IMR-90 (cell line): Measurements from ENCODE around the gene RNF19B. TPM values are rescaled to one million over a fixed set of nuclear protein-coding genes. Genes with fewer than 3 reads are reported as not detected.
A peak's percentile ranks its signal among the peaks of the same experiment; 100 is the strongest.

Experiments used
- ATAC-seq: fragments of 200-7000 bp; cut with Tn5 transposase; 2 replicates; pipeline ENCODE4 v1.9.1; 2020; ENCODE audit warnings: low read depth, mild to moderate bottlenecking, moderate library complexity
- BruUV-seq: library from RNA; stranded (reverse); fragments of 400-500 nt; replicated peaks from 2 replicates; lab custom pipeline; 2021; lab: Mats Ljungman, UMichigan
- CTCF ChIA-PET: fragments of 300-600 bp; formaldehyde crosslinking; extraction: SDS; loops from one replicate; lab custom pipeline; 2021; ENCODE audit warnings: antibody characterized with exemption; lab: Yijun Ruan, JAX
- POLR2A ChIA-PET: fragments of 300-600 bp; sonication (Branson Sonifier 250); formaldehyde crosslinking; loops from one replicate; lab custom pipeline; 2022; ENCODE audit warnings: antibody characterized with exemption; ENCODE audit not compliant: unreplicated experiment; lab: Charles Lee
- DNase-seq: peaks from one replicate; pipeline ENCODE4 v3.0.0; 2013
- H2AFZ ChIP-seq: replicated peaks from 2 replicates; pipeline ENCODE3; 2013; ENCODE audit warnings: low read length, mild to moderate bottlenecking; ENCODE audit not compliant: poor library complexity
- H2AK5ac ChIP-seq: 2 replicates; pipeline ENCODE4 v1.6.1; 2013; ENCODE audit warnings: low read depth, low read length, inconsistent platforms
- H2AK9ac ChIP-seq: replicated peaks from 2 replicates; pipeline ENCODE3; 2013; ENCODE audit warnings: mild to moderate bottlenecking, low read depth, low read length, moderate library complexity; ENCODE audit not compliant: poor library complexity
- H2BK120ac ChIP-seq: 2 replicates; pipeline ENCODE4 v1.6.1; 2013; ENCODE audit warnings: low read depth, low read length, inconsistent platforms
- H2BK15ac ChIP-seq: 3 replicates; pipeline ENCODE4 v1.6.1; 2013; ENCODE audit warnings: low read depth, low read length, inconsistent platforms
- H2BK20ac ChIP-seq: 2 replicates; pipeline ENCODE4 v1.6.1; 2013; ENCODE audit warnings: low read depth, mild to moderate bottlenecking, inconsistent platforms, low read length, moderate library complexity
- H2BK5ac ChIP-seq: 2 replicates; pipeline ENCODE4 v1.6.1; 2013; ENCODE audit warnings: mild to moderate bottlenecking, low read depth, low read length, inconsistent platforms; ENCODE audit not compliant: poor library complexity, severe bottlenecking
- H3K14ac ChIP-seq: replicated peaks from 2 replicates; pipeline ENCODE4 v1.6.1; 2013; ENCODE audit warnings: low read depth, low read length, inconsistent platforms
- H3K18ac ChIP-seq: 2 replicates; pipeline ENCODE4 v1.6.1; 2013; ENCODE audit warnings: low read depth, low read length, control low read depth
- H3K23ac ChIP-seq: 2 replicates; pipeline ENCODE4 v1.6.1; 2013; ENCODE audit warnings: low read depth, low read length, inconsistent platforms
- H3K27ac ChIP-seq: 2 replicates; pipeline ENCODE4 v1.5.1; 2013; ENCODE audit warnings: mild to moderate bottlenecking, control low read depth, low read length; ENCODE audit not compliant: insufficient read depth
- H3K27me3 ChIP-seq: 2 replicates; pipeline ENCODE4 v1.6.1; 2013; ENCODE audit warnings: low read length; ENCODE audit not compliant: control insufficient read depth, insufficient read depth
- H3K36me3 ChIP-seq: 2 replicates; pipeline ENCODE4 v1.6.1; 2013; ENCODE audit warnings: low read length, mixed read lengths; ENCODE audit not compliant: control insufficient read depth, insufficient read depth
- H3K4ac ChIP-seq: 2 replicates; pipeline ENCODE4 v1.6.1; 2013; ENCODE audit warnings: low read depth, low read length, inconsistent platforms
- H3K4me1 ChIP-seq: 2 replicates; pipeline ENCODE4 v1.6.1; 2013; ENCODE audit warnings: low read length, mixed read lengths; ENCODE audit not compliant: control insufficient read depth, insufficient read depth
- H3K4me2 ChIP-seq: 2 replicates; pipeline ENCODE4 v1.6.1; 2013; ENCODE audit warnings: low read depth, mild to moderate bottlenecking, control low read depth, low read length, moderate library complexity
- H3K4me3 ChIP-seq: 2 replicates; pipeline ENCODE4 v1.5.1; 2013; ENCODE audit warnings: low read depth, mild to moderate bottlenecking, control low read depth, low read length, moderate library complexity; ENCODE audit not compliant: insufficient read depth
- H3K56ac ChIP-seq: 2 replicates; pipeline ENCODE4 v1.6.1; 2013; ENCODE audit warnings: low read length, inconsistent platforms; ENCODE audit not compliant: insufficient read depth; ENCODE audit errors: extremely low read depth
- H3K79me1 ChIP-seq, 2 experiments: 2 replicates each; pipeline ENCODE4 v1.6.1; 2013; ENCODE audit warnings: low read length in 2 of 2, inconsistent platforms in 1 of 2, low read depth in 1 of 2
- H3K9ac ChIP-seq: 2 replicates; pipeline ENCODE4 v1.6.1; 2013; ENCODE audit warnings: low read depth, low read length, control low read depth
- H3K9me1 ChIP-seq: 2 replicates; pipeline ENCODE4 v1.6.1; 2013; ENCODE audit warnings: low read length, inconsistent platforms; ENCODE audit not compliant: insufficient read depth
- H3K9me3 ChIP-seq: 2 replicates; pipeline ENCODE4 v1.6.1; 2013; ENCODE audit warnings: low read length; ENCODE audit not compliant: control insufficient read depth, insufficient read depth
- H4K20me1 ChIP-seq: 2 replicates; pipeline ENCODE4 v1.6.1; 2013; ENCODE audit warnings: low read length, inconsistent platforms; ENCODE audit not compliant: insufficient read depth
- H4K5ac ChIP-seq: 2 replicates; pipeline ENCODE4 v1.6.1; 2013; ENCODE audit warnings: mild to moderate bottlenecking, low read depth, low read length, control low read depth
- H4K8ac ChIP-seq, 2 experiments: 2 replicates each; pipeline ENCODE4 v1.6.1; 2013; ENCODE audit warnings: low read depth in 2 of 2, low read length in 2 of 2, control low read depth in 1 of 2, inconsistent platforms in 1 of 2
- H4K91ac ChIP-seq: 2 replicates; pipeline ENCODE4 v1.6.1; 2013; ENCODE audit warnings: low read depth, low read length, inconsistent platforms; ENCODE audit not compliant: insufficient read depth
- BHLHE40 ChIP-seq: fragments of 150-350 bp; IDR thresholded peaks from 2 replicates; pipeline ENCODE4 v1.6.1; 2016; ENCODE audit warnings: mild to moderate bottlenecking, low read depth, low read length
- CEBPB ChIP-seq: IDR thresholded peaks from 2 replicates; pipeline ENCODE4 v1.6.1; 2012; ENCODE audit warnings: low read depth, low read length, improper control_type of control experiment
- CHD1 ChIP-seq: IDR thresholded peaks from 2 replicates; pipeline ENCODE4 v1.6.1; 2012; ENCODE audit warnings: low read depth, low read length, improper control_type of control experiment
- CTCF ChIP-seq: conservative IDR thresholded peaks from 2 replicates; pipeline ENCODE4 v1.5.1; 2012; ENCODE audit warnings: mild to moderate bottlenecking, low read depth, low read length, improper control_type of control experiment
- FOS ChIP-seq: fragments of 150-350 bp; IDR thresholded peaks from 2 replicates; pipeline ENCODE4 v1.6.1; 2016; ENCODE audit warnings: low read depth, low read length
- MAFK ChIP-seq: IDR thresholded peaks from 2 replicates; pipeline ENCODE4 v1.6.1; 2012; ENCODE audit warnings: low read depth, low read length, improper control_type of control experiment
- NFE2L2 ChIP-seq: fragments of 150-350 bp; IDR thresholded peaks from 2 replicates; pipeline ENCODE4 v1.6.1; 2016; ENCODE audit warnings: low read depth, mild to moderate bottlenecking, low read length
- RAD21 ChIP-seq: IDR thresholded peaks from 2 replicates; pipeline ENCODE4 v1.6.1; 2012; ENCODE audit warnings: low read length, improper control_type of control experiment
- RCOR1 ChIP-seq: IDR thresholded peaks from 2 replicates; pipeline ENCODE4 v1.6.1; 2012; ENCODE audit warnings: mild to moderate bottlenecking, low read length, improper control_type of control experiment; ENCODE audit not compliant: insufficient replicate concordance
- SMC3 ChIP-seq: fragments of 150-350 bp; IDR thresholded peaks from 2 replicates; pipeline ENCODE4 v1.6.1; 2016; ENCODE audit warnings: low read depth, mild to moderate bottlenecking, antibody characterized with exemption, low read length, moderate library complexity
- WGBS, 2 experiments: methylation state at CpG; one replicate each; pipeline versions ENCODE4 v1.1.5 to v1.1.7; 2013; ENCODE audit warnings: missing lambda C conversion rate in 2 of 2; ENCODE audit not compliant: insufficient read length in 1 of 2; ENCODE audit errors: extremely low coverage in 2 of 2; 5-methylcytosine and 5-hydroxymethylcytosine counted together
- dilution Hi-C: fragments of 300-500 bp; cut with HindIII; formaldehyde crosslinking; loops from one replicate; pipeline ENCODE4 v1.14.3; 2018; ENCODE audit warnings: low sequenced_read_pairs; ENCODE audit not compliant: unreplicated experiment
- in situ Hi-C: fragments of 300-500 bp; cut with MboI; formaldehyde crosslinking; loops from 3 replicates; pipeline ENCODE4 v1.14.3; 2019; ENCODE audit warnings: low sequenced_read_pairs, inconsistent platforms, mixed read lengths
- intact Hi-C: fragments of 100-400 bp; cut with micrococcal nuclease; formaldehyde crosslinking; loops from 2 replicates; pipeline ENCODE4 v1.10.0; 2022
- polyA plus RNA-seq, 3 experiments: library from polyadenylated mRNA; depleted of rRNA; stranded (reverse); fragments of >200 nt; gene quantifications; 2 replicates each; pipeline ENCODE4 v1.2.3, GENCODE V29; 2012; ENCODE audit warnings: low replicate concordance in 1 of 3
- total RNA-seq: library from RNA; depleted of rRNA; stranded (reverse); fragments of >200 nt; gene quantifications from 2 replicates; pipeline ENCODE4 v1.2.3, GENCODE V29; 2012
- TF ChIP-seq, protein P1 (sequence below): fragments of 150-350 bp; IDR thresholded peaks from 2 replicates; pipeline ENCODE4 v1.6.1; 2016; ENCODE audit warnings: low read depth, mild to moderate bottlenecking, low read length, moderate library complexity, borderline replicate concordance

RNF19B gene
- total and polyA plus RNA-seq, 2 of the 4 experiments (the other 2 are of a cell fraction) = 10.0 to 11.6 TPM

DNA sequence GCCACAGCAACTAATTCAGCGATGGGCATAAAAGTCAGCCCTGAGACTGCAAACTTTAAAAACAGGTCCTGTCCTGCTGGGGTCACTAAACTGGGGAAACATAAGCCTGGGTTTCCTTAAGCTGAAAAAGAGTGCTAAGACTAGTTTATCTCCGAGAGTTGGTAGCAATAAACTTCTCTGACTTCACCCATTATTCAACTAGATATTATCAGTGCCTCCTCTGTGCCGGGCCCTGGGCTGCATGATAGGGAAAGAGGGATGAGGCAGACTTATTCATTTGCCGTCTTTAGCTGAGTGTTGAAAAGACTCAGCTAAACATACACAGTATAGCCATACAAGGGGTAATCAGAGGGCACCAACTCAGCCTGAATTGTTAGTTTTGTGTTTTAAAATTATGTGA is 39.0 kb upstream of the RNF19B start:
- BruUV-seq = no TSS peak
- H3K18ac ChIP-seq = no peak overlapping the region
- H2AK5ac ChIP-seq = no peak overlapping the region
- no peak overlapping the region for H2BK15ac ChIP-seq
- no peak overlapping the region for H3K56ac ChIP-seq
- no peaks in the 10 kb centered on the region for H3K9me3 ChIP-seq
- peaks cover 23% of the 10 kb centered on the region for H3K9me1 ChIP-seq
- DNase-seq (no peak), ATAC-seq (no peak)
- POLR2A ChIA-PET = no interaction called here
- no peak overlapping the region for H3K23ac ChIP-seq
- no peak overlapping the region for H2BK20ac ChIP-seq
- in situ Hi-C loops = no loop called here
- CTCF ChIA-PET = no interaction called here
- no peak overlapping the region for H3K27ac ChIP-seq
- H2AK9ac ChIP-seq = no peak overlapping the region
- H3K4me2 ChIP-seq = no peak overlapping the region
- TF ChIP-seq SMC3 = no peak
- TF ChIP-seq, protein P1, sequence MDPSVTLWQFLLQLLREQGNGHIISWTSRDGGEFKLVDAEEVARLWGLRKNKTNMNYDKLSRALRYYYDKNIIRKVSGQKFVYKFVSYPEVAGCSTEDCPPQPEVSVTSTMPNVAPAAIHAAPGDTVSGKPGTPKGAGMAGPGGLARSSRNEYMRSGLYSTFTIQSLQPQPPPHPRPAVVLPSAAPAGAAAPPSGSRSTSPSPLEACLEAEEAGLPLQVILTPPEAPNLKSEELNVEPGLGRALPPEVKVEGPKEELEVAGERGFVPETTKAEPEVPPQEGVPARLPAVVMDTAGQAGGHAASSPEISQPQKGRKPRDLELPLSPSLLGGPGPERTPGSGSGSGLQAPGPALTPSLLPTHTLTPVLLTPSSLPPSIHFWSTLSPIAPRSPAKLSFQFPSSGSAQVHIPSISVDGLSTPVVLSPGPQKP = no peak
- no peak for TF ChIP-seq CHD1
- TF ChIP-seq MAFK = no peak
- TF ChIP-seq RCOR1 = no peak
- no peak for TF ChIP-seq FOS
- no peak for TF ChIP-seq CEBPB
- no peak for TF ChIP-seq RAD21
- no peak for TF ChIP-seq NFE2L2
- TF ChIP-seq CTCF = no peak
- TF ChIP-seq BHLHE40 = no peak
- no peak overlapping the region for H3K9ac ChIP-seq
- peaks cover 22% of the 10 kb centered on the region for H3K4me1 ChIP-seq
- H2BK5ac ChIP-seq = no peak overlapping the region
- H2AFZ ChIP-seq = no peak overlapping the region
- no peak overlapping the region for H3K4ac ChIP-seq
- peaks cover 7% of the 10 kb centered on the region for H3K36me3 ChIP-seq
- 100% methylated on average over 1 of the region's 4 CpGs; no CpG with 5 or more reads in 1 of the 2 experiments for WGBS, 2 experiments
- H3K14ac ChIP-seq = 0 out of 2 replicates have a peak overlapping the region, but pooled peaks have one; percentile 25
- dilution Hi-C loops = no loop called here
- intact Hi-C loops = loop anchor here (5.0 kb wide), 1 partner anchor 54 kb away; no protein-coding TSS in a partner anchor
- H3K27me3 ChIP-seq = no peaks in the 10 kb centered on the region
- H4K20me1 ChIP-seq = peaks cover 11% of the 10 kb centered on the region; the same call in 1 of the 2 replicates
- H3K79me1 ChIP-seq = peaks cover 2 to 28% of the 10 kb centered on the region in 2 experiments
- no peak overlapping the region for H4K8ac ChIP-seq
- H2BK120ac ChIP-seq = no peak overlapping the region
- H3K4me3 ChIP-seq = no peak overlapping the region
- no peak overlapping the region for H4K91ac ChIP-seq
- H4K5ac ChIP-seq = no peak overlapping the region
